SU-DHL-6 (cell line): ENCODE results near the gene CAMK2D.

Source experiments
- CTCF ChIP-seq: fragments of 200-600 bp; sonication (generic); IDR thresholded peaks from one replicate; pipeline ENCODE4 v1.5.1; 2017; ENCODE audit warnings: antibody characterized with exemption, mild to moderate bottlenecking, low read length, moderate library complexity; ENCODE audit not compliant: insufficient read depth, poor library complexity, severe bottlenecking
- EZH2phosphoT487 ChIP-seq: fragments of 200-600 bp; sonication (generic), shearing (Covaris generic); conservative IDR thresholded peaks from 2 replicates; pipeline ENCODE4 v1.6.1; 2018; ENCODE audit warnings: mild to moderate bottlenecking, antibody characterized with exemption, low read length, moderate library complexity, mixed read lengths

GRCh38 chr4:113682730-113683537 is 78.6 kb downstream of the CAMK2D start:
- TF ChIP-seq CTCF = no peak
- no peak for TF ChIP-seq EZH2phosphoT487
